Measurements from ENCODE around the gene ATOH8.

The ATOH8 gene

GRCh38 chr2:85790499-85791188 is 36.9 kb downstream of the ATOH8 start:
- POLR2A ChIA-PET = interaction anchor here (0.6 kb wide), 1 partner anchor 108 kb away, joined by 3 read pairs; no protein-coding TSS in a partner anchor
- no peak overlapping the region for H3K4me3 ChIP-seq (ENCODE audit: low read depth, low read length)
- TF ChIP-seq, protein P1, sequence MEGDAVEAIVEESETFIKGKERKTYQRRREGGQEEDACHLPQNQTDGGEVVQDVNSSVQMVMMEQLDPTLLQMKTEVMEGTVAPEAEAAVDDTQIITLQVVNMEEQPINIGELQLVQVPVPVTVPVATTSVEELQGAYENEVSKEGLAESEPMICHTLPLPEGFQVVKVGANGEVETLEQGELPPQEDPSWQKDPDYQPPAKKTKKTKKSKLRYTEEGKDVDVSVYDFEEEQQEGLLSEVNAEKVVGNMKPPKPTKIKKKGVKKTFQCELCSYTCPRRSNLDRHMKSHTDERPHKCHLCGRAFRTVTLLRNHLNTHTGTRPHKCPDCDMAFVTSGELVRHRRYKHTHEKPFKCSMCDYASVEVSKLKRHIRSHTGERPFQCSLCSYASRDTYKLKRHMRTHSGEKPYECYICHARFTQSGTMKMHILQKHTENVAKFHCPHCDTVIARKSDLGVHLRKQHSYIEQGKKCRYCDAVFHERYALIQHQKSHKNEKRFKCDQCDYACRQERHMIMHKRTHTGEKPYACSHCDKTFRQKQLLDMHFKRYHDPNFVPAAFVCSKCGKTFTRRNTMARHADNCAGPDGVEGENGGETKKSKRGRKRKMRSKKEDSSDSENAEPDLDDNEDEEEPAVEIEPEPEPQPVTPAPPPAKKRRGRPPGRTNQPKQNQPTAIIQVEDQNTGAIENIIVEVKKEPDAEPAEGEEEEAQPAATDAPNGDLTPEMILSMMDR (IDR thresholded peaks at IDR 0.05; ENCODE audit: insufficient read depth, low read length, missing control alignments) = no peak
- CTCF ChIA-PET = interaction anchor here (0.6 to 1.4 kb wide), 4 partner anchors 9 to 46 kb away, joined by 3 to 4 read pairs (median 4); no protein-coding TSS in a partner anchor
- no peak for DNase-seq (ENCODE audit: low read depth, low spot score)

- ChIA-PET POLR2A (interaction anchor here (1.1 to 1.7 kb wide), 2 partner anchors 20 to 22 kb away, joined by 3 to 6 read pairs; no protein-coding TSS in a partner anchor), CTCF (interaction anchor here (0.7 to 2.5 kb wide), 8 partner anchors 11 to 288 kb away, joined by 3 to 9 read pairs (median 6); no protein-coding TSS in a partner anchor)
- TF ChIP-seq, protein P1 (IDR thresholded peaks at IDR 0.05; ENCODE audit: insufficient read depth, low read length, missing control alignments) = no peak
- no peak overlapping the region for H3K4me3 ChIP-seq (ENCODE audit: low read depth, low read length)
- no peak for DNase-seq (ENCODE audit: low read depth, low spot score)
Measured at GRCh38 chr2:85791704-85792565, 38.1 kb downstream of the ATOH8 start.

GRCh38 chr2:85792783-85793441 is 39.1 kb downstream of the ATOH8 start:
- TF ChIP-seq, protein P1 (IDR thresholded peaks at IDR 0.05; ENCODE audit: insufficient read depth, low read length, missing control alignments) = no peak
- DNase-seq (ENCODE audit: low read depth, low spot score) = no peak
- ChIA-PET CTCF (interaction anchor here (0.7 to 2.5 kb wide), 9 partner anchors 9 to 287 kb away, joined by 3 to 9 read pairs (median 6); no protein-coding TSS in a partner anchor), POLR2A (interaction anchor here (0.7 to 1.7 kb wide), 3 partner anchors 21 to 24 kb away, joined by 3 to 6 read pairs (median 3); no protein-coding TSS in a partner anchor)
- H3K4me3 ChIP-seq (ENCODE audit: low read depth, low read length) = no peak overlapping the region

GRCh38 chr2:85793584-85793983 is 39.8 kb downstream of the ATOH8 start:
- DNase-seq (ENCODE audit: low read depth, low spot score) = no peak
- ChIA-PET POLR2A (no interaction called here), CTCF (interaction anchor here (1.1 to 2.5 kb wide), 8 partner anchors 8 to 286 kb away, joined by 3 to 20 read pairs (median 8); no protein-coding TSS in a partner anchor)
- no peak overlapping the region for H3K4me3 ChIP-seq (ENCODE audit: low read depth, low read length)
- TF ChIP-seq, protein P1 (IDR thresholded peaks at IDR 0.05; ENCODE audit: insufficient read depth, low read length, missing control alignments) = no peak

- TF ChIP-seq, protein P1 (IDR thresholded peaks at IDR 0.05; ENCODE audit: insufficient read depth, low read length, missing control alignments) = no peak
- DNase-seq (ENCODE audit: low read depth, low spot score) = no peak
- CTCF ChIA-PET = interaction anchor here (0.8 to 2.5 kb wide), 5 partner anchors 10 to 65 kb away, joined by 4 to 20 read pairs (median 8); no protein-coding TSS in a partner anchor
Measured at GRCh38 chr2:85794038-85794441, 40.2 kb downstream of the ATOH8 start.

More at GRCh38 chr2:85794038-85794441, 40.2 kb downstream of the ATOH8 start:
- POLR2A ChIA-PET = no interaction called here
- no peak overlapping the region for H3K4me3 ChIP-seq (ENCODE audit: low read depth, low read length)

Data from AG04449 (cell line).